ENCODE results near the gene NCK2.
A peak's percentile ranks its signal among the peaks of the same experiment; 100 is the strongest.
"Not testable (repeated sequence)": the region's sequence is repeated elsewhere in the genome, so short reads cannot be mapped to it uniquely, and the experiment has no call there.

NCK2 gene

GRCh38 chr2:105737980-105738657 lies 6.6 kb upstream of the NCK2 start:
- DNase-seq = no peak

DNA sequence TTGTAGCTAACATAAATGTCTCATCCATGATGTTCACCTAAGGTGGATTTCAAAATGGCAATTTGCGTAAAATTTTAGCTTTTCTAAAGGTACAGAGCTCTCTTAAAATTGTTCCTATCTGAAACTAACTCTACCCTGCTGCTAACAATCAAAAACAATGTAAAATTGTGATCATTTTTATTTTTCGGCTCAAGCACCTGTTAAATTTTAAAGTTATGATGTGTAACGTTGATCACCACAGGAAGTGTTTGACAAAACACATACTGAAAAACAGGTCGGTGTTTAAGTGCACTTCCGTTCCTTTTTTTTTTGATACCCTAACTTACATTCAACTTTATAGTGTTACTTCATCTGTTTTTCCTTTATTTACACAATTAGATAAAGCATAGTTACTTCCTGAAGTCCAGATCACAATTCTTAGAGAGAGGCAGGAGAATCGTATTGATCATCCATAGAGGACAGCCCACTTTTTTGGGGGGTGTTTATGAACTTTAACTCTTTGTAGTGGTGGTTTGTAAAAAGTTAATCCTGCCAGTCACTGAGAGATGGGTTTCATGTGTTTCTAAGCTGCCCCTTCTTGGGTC lies 6.0 kb upstream of the NCK2 start:
- no peak for DNase-seq

GRCh38 chr2:105739426-105739825 lies 5.3 kb upstream of the NCK2 start:
- peak; percentile 25 for DNase-seq

DNA sequence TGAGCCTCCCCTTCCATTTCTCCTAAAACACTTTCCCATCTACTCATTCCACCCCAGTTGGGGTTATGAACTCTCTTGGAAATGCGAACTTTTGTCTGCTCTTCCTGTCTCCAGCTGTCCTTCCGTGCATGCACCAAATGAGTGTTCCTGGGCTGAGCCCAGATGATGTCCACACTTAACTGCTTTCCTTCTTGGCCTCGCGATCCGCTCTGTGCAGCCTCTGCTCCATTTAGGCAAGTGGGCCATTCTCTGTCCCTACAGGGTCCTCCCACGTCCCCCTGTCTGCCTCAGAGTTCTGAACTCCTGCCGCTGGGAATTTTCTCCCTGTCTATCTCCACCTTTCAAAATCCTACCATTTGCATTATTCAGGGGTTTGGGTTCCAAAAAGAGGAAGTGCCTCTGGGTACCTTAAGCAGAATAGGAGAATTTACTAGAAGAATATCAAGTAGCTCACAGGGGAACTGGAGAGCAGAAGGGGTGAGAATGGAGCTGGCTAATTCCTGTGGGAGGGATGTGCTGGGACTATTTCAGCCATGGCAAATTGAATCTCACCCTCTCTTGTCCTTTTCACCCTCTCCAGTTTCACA lies 4.7 kb upstream of the NCK2 start:
- no peak for DNase-seq

DNA sequence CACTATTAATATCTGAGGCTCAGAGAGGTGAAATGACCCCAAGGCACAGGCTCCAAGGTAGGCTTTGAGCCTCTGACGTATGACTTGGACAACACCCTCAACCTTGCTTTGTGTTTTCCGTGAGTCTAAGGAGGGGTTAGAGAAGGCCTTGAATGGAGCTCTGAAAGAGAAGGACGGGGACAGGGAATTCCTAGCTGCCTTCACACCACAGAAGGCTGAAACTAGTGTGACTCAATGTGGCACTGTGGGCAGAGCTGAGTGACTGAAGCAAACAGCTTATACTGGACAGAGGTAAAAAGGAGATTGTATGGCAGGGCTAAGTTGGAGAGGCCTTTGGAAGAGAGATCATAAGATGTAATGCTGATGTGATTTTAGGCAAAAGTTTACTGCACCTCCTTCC lies 3.5 kb upstream of the NCK2 start:
- DNase-seq = no peak

DNA sequence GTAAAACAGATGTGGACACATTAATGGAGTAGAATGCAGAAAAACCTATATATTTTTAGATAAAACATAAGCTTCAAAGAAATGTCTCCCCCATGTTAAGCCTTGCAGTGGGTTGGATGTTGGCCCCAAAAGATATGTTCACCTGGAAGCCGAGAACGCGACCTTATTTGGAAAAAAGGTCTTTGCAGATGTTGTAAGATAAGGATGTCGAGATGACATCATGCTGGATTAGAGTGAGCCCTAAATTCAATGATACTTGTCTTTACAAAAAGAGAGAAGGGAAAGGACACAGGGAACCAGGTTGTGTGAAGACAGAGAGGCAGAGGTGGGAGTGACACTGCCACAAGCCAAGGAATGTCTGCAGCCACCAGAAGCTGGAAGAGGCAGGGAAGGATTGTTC lies 3.1 kb upstream of the NCK2 start:
- no peak for DNase-seq

- DNase-seq = peak; percentile 57
Measured at GRCh38 chr2:105744091-105744908, 412 bp upstream of the NCK2 start.

- peak; percentile 89 for DNase-seq
Measured at GRCh38 chr2:105746177-105747080, 1.7 kb downstream of the NCK2 start.

- DNase-seq = no peak
Measured at GRCh38 chr2:105747254-105747894, 2.7 kb downstream of the NCK2 start.

- DNase-seq = no peak
Measured at GRCh38 chr2:105747991-105748390, 3.3 kb downstream of the NCK2 start.

DNA sequence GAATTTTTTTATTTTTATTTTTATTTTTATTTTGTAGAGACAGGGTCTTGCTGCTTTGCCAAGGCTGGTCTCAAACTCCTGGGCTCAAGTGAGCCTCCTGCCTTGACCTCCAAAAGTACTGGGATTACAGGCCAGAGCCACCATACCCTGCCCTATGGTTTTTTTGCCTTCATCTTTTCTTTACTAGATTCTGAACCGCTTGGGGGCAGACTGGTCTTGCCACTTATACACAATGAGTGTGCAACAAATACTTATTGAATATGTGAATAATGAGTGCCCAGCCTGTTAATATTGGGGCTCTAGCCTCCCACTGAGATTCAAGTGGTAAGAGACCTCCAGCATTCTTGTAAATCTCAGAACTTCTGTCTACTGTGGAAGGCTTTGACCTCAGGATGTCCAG lies 3.9 kb downstream of the NCK2 start:
- no peak for DNase-seq

- peak; percentile 62 for DNase-seq
Measured at GRCh38 chr2:105749583-105750400, 5.1 kb downstream of the NCK2 start.

- no peak for DNase-seq
Measured at GRCh38 chr2:105750735-105751134, 6.0 kb downstream of the NCK2 start.

GRCh38 chr2:105751272-105751671 lies 6.6 kb downstream of the NCK2 start:
- no peak for DNase-seq

DNA sequence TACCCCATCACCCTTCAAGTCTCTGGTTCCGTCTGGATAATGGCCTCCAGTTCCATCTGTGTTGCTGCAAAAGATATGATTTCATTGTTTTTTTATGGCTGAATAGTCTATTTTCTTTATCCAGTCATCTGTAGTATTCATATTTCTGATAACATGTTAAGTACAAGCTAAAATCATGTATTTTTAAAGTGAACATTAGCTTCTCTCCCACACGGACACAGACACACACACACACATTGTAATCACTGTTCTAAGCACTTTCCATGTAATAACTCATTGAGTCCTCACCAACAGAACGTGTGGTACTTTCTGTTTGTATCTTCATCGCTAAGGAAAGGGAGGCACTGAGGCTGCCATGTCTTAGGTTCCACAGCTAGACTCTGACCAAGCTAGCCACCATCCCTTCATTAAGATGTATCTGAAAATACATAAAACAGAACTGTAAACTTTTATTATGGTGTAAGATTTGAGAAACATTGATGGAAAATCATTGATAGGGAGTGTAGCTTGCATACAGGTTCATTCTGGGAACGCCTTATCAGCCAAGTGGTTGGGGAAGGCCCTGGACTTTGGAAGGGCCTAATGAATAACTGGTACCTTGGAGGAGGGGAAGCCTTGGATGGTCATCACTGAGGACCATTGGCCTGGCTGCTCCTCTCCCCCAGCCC lies 8.1 kb downstream of the NCK2 start:
- no peak for DNase-seq

DNA sequence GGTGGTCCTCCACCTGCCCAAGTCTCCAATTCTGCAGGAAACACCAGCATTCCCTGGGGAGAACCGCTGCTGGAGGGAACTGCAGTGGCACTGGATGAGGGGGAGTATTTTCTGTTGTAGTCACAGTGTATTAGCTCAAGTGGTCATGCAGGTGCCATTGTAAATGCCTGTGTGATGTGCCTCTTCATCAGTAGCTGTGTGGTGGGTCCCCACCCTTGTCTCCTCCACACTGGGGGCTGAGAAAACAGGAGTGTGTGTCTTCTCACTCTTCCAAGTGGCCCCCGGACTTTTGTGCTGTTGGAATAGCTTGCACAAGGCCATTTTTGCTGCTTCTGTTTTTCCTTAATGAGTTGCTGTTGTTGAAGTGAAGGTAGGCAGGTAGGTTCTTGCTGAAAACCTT lies 8.7 kb downstream of the NCK2 start:
- DNase-seq = no peak

GRCh38 chr2:105754011-105754410 lies 9.3 kb downstream of the NCK2 start:
- DNase-seq = peak; percentile 27

DNA sequence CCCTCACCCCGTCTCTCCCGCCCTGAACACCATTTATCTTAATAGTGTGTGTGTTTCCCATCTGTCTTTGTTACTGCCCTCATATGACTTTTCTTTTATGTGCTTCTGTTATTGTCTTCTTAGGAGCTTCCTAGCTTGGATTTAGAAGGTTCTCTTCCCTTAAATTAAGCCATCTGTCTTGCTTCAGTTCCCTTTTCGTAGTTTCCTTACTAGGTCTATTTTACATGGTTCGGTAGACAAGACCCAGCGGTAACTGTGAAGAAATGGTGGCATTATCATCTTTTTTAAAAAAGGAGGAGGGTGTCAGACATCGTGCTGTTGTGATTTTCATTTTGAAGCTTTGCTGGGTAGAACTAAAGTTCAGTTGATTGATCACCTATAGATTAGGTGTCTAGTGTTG lies 10.3 kb downstream of the NCK2 start:
- no peak for DNase-seq

DNA sequence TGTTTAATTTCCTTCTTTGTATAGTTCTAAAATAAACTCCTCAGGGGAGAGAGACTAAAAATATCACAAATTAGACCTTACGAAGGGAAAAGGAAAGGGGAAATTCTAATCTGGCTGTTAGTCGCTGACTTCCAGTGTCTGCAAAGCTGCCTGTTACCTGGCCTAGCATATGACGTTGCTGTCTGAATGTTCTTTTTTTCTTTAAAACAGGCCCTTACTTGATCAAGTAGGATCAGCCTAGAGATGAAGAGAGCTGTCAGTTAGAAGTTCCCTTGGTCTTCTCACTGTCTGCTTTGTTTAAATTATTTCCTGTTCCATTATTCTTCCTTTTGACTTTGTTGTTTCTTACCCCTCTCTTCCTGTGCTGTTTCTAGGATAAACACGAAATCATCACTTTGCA lies 11.2 kb downstream of the NCK2 start:
- no peak for DNase-seq

DNA sequence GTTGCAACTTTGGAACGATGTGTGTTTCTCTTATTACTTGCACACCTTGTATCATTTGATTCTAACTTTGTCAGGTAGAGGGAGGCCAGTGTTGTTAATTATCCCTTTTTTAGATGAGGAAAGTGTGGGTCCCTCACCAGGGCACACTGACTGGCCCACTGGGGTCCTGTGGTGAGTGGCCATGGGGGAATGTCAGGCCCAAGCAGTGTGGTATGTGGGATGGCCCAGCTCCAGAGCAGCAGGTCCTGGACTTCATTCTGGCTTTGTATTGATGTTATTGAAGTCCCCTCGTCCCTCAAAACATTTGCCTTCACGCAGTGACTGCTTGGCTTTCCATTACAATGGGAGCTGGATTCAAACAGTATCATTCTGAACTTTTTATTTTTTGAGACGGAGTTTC lies 11.7 kb downstream of the NCK2 start:
- DNase-seq = no peak

- DNase-seq = not testable (repeated sequence)
Measured at GRCh38 chr2:105756865-105757264, 12.2 kb downstream of the NCK2 start.

Measured in stimulated activated naive CD4-positive, alpha-beta T cell treated with Interleukin-2 at 50 U/mL for 16 hours (primary cell).